ENCODE measurements around the gene ITPR2.

GRCh38 chr12:26825459-26826016 is 7.5 kb downstream of the ITPR2 start:
- TF ChIP-seq CTCF (IDR thresholded peaks at IDR 0.05; ENCODE audit: low read length) (no peak), EZH2 (optimal IDR thresholded peaks at IDR 0.05; ENCODE audit: low read depth, low read length) (no peak), EZH2phosphoT487 (IDR thresholded peaks at IDR 0.05; ENCODE audit: low read length) (no peak)

Data from MM.1S (cell line).